ENCODE measurements around the gene FAM184A. TPM values are rescaled to one million over a fixed set of nuclear protein-coding genes. Genes with fewer than 3 reads are reported as not detected.

The FAM184A gene
- total and polyA plus RNA-seq, 9 of the 15 experiments (the other 6 are each of a cell fraction or from before 2014, with no cell fraction given): 6.4 to 18.7 (median 13.1) TPM

DNA sequence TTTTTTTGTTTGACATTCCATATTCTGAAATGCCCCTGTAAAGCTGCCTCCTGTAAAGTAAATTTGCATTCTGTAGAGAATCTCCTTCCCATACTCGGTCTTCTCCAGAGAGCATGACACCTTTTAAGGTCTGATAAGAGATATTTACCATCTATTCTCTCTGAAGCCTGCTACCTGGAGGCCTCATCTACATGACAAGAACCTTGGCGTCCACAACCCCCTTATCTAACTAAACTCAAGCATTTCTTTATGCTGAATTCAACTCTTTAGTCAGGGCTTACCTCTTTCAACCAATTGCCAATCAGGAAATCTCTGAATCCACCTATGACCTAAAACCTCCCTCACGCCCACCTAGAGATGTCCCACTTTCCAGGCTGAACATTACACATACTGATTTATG lies 51.6 kb downstream of the FAM184A start (continued):
- no peak for TF ChIP-seq CBX8 (IDR thresholded peaks at IDR 0.05; ENCODE audit: borderline replicate concordance, extremely low read depth, low read depth, low read length, poor library complexity, severe bottlenecking)

DNA sequence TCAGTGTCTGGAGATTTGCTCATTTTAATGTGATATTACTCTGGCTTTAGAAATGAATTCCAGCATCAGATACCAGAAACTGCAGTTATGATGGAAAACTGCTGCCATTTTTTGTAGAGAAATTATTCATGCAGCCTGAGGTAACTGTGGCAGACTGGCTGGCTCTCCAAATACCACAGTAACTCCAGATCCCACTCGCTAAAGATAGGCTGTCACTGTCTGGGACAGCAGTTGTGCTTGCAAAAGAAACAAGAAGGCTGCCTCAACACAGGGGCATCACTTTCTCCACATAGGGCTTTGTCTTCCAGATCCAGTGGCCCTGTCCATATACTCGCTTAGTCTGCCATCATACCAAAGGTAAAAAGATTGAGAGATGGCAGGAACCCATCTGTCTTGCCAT lies 52.7 kb downstream of the FAM184A start:
- intact Hi-C loops (cut with micrococcal nuclease): no loop called here
- ATAC-seq: no peak
- BruUV-seq (replicated peaks): no TSS peak
- in situ Hi-C loops (cut with MboI): no loop called here
- Histone ChIP-seq H3K27ac (ENCODE audit: extremely low read depth, low read depth, low read length) (no peak overlapping the region), H3K27me3 (ENCODE audit: control insufficient read depth in 2 of 2, insufficient read depth in 2 of 2, low read length in 2 of 2) (no peaks in the 10 kb centered on the region), H2AFZ (ENCODE audit: low read depth, low read length) (no peak overlapping the region), H3K9ac (ENCODE audit: insufficient read depth in 1 of 2, low read depth in 2 of 2, low read length in 2 of 2) (no peak overlapping the region), H3K9me3 (replicated peaks; ENCODE audit: control insufficient read depth, insufficient read depth, low read depth, low read length) (no peaks in the 10 kb centered on the region), H3K79me2 (ENCODE audit: control insufficient read depth, insufficient read depth, low read length) (no peaks in the 10 kb centered on the region), H3K9me1 (ENCODE audit: control insufficient read depth, insufficient read depth, low read length) (no peaks in the 10 kb centered on the region), H3K4me2 (ENCODE audit: insufficient read depth, low read length) (no peak overlapping the region), H3K4me1 (replicated peaks in 1 of 2; ENCODE audit: control insufficient read depth in 2 of 2, insufficient read depth in 2 of 2, low read length in 2 of 2) (no peaks in the 10 kb centered on the region), H3K36me3 (ENCODE audit: control insufficient read depth, insufficient read depth, low read length) (0 out of 3 replicates have a peak, but pooled peaks cover 2% of the 10 kb centered on the region), H3K4me3 (no peak overlapping the region), H4K20me1 (replicated peaks; ENCODE audit: control insufficient read depth, insufficient read depth, low read length) (no peaks in the 10 kb centered on the region)
- CTCF ChIA-PET (ENCODE audit: low intra/inter-chr PET ratio): no interaction called here
- FAIRE-seq: no peak
- 58% methylated on average over 2 of the region's 2 CpGs for WGBS (ENCODE audit: insufficient coverage, low coverage, missing lambda C conversion rate)
- DNase-seq (ENCODE audit: extremely low read depth in 1 of 4, low spot score in 3 of 4): no peak
- POLR2A ChIA-PET: no interaction called here
- TF ChIP-seq FIP1L1 (IDR thresholded peaks at IDR 0.05; ENCODE audit: low read depth, low read length, poor library complexity, severe bottlenecking) (no peak), TAF1 (IDR thresholded peaks at IDR 0.05; ENCODE audit: control insufficient read depth, extremely low read depth, insufficient read depth, low read length, severe bottlenecking) (no peak), HINFP (tag; conservative IDR thresholded peaks at IDR 0.05; ENCODE audit: low read depth) (no peak), GATAD2A (IDR thresholded peaks at IDR 0.05) (no peak), USF2 (CRISPR knock-in tag; IDR thresholded peaks at IDR 0.05) (no peak), SLC30A9 (CRISPR knock-in tag; IDR thresholded peaks at IDR 0.05) (no peak)
- TF ChIP-seq, protein P1, sequence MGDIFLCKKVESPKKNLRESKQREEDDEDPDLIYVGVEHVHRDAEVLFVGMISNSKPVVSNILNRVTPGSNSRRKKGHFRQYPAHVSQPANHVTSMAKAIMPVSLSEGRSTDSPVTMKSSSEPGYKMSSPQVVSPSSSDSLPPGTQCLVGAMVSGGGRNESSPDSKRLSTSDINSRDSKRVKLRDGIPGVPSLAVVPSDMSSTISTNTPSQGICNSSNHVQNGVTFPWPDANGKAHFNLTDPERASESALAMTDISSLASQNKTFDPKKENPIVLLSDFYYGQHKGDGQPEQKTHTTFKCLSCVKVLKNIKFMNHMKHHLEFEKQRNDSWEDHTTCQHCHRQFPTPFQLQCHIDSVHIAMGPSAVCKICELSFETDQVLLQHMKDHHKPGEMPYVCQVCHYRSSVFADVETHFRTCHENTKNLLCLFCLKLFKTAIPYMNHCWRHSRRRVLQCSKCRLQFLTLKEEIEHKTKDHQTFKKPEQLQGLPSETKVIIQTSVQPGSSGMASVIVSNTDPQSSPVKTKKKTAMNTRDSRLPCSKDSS (IDR thresholded peaks at IDR 0.05; ENCODE audit: low read depth, partially characterized antibody): no peak
- TF ChIP-seq, protein P2, sequence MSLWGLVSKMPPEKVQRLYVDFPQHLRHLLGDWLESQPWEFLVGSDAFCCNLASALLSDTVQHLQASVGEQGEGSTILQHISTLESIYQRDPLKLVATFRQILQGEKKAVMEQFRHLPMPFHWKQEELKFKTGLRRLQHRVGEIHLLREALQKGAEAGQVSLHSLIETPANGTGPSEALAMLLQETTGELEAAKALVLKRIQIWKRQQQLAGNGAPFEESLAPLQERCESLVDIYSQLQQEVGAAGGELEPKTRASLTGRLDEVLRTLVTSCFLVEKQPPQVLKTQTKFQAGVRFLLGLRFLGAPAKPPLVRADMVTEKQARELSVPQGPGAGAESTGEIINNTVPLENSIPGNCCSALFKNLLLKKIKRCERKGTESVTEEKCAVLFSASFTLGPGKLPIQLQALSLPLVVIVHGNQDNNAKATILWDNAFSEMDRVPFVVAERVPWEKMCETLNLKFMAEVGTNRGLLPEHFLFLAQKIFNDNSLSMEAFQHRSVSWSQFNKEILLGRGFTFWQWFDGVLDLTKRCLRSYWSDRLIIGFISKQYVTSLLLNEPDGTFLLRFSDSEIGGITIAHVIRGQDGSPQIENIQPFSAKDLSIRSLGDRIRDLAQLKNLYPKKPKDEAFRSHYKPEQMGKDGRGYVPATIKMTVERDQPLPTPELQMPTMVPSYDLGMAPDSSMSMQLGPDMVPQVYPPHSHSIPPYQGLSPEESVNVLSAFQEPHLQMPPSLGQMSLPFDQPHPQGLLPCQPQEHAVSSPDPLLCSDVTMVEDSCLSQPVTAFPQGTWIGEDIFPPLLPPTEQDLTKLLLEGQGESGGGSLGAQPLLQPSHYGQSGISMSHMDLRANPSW (CRISPR knock-in tag; IDR thresholded peaks at IDR 0.05): no peak

Measured in K562 (cell line).